Cardiac septum (tissue), 1 donor: Measurements from ENCODE around the gene ARMC8. TPM values are rescaled to one million over a fixed set of nuclear protein-coding genes. Genes with fewer than 3 reads are reported as not detected.
"Not testable (repeated sequence)": the region's sequence is repeated elsewhere in the genome, so short reads cannot be mapped to it uniquely, and the experiment has no call there.

Source experiments
- DNase-seq: peaks from one replicate; pipeline ENCODE4 v3.0.0-alpha.2; 2020; ENCODE audit warnings: low spot score
- intact Hi-C: fragments of 100-400 bp; cut with DNase I; formaldehyde crosslinking; loops from one replicate; pipeline ENCODE4 v1.14.0; 2022
- long read RNA-seq: library from polyadenylated mRNA; unstranded; transcript quantifications from one replicate; pipeline ENCODE4 v2.0.0, GENCODE V29; 2021
- total RNA-seq: library from RNA; stranded (reverse); fragmentation: NEBNext Ultra II Directional; extraction: Animal tissue kit (Norgen Biotek cat#: 25700); gene quantifications from one replicate; pipeline ENCODE4 v1.2.1, GENCODE V29; 2021
- donor health status: DM: no; HTN: no; CAD: no.

ARMC8 gene, protein sequence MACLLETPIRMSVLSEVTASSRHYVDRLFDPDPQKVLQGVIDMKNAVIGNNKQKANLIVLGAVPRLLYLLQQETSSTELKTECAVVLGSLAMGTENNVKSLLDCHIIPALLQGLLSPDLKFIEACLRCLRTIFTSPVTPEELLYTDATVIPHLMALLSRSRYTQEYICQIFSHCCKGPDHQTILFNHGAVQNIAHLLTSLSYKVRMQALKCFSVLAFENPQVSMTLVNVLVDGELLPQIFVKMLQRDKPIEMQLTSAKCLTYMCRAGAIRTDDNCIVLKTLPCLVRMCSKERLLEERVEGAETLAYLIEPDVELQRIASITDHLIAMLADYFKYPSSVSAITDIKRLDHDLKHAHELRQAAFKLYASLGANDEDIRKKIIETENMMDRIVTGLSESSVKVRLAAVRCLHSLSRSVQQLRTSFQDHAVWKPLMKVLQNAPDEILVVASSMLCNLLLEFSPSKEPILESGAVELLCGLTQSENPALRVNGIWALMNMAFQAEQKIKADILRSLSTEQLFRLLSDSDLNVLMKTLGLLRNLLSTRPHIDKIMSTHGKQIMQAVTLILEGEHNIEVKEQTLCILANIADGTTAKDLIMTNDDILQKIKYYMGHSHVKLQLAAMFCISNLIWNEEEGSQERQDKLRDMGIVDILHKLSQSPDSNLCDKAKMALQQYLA
- 34.2 TPM for total RNA-seq
- long read RNA-seq, full-length matches to known transcripts: 32 of 47 reads
- long read RNA-seq, partial matches to known transcripts: 3 of 47 reads
- long read RNA-seq, other reads (novel, unspliced or antisense): 12 of 47 reads

DNA sequence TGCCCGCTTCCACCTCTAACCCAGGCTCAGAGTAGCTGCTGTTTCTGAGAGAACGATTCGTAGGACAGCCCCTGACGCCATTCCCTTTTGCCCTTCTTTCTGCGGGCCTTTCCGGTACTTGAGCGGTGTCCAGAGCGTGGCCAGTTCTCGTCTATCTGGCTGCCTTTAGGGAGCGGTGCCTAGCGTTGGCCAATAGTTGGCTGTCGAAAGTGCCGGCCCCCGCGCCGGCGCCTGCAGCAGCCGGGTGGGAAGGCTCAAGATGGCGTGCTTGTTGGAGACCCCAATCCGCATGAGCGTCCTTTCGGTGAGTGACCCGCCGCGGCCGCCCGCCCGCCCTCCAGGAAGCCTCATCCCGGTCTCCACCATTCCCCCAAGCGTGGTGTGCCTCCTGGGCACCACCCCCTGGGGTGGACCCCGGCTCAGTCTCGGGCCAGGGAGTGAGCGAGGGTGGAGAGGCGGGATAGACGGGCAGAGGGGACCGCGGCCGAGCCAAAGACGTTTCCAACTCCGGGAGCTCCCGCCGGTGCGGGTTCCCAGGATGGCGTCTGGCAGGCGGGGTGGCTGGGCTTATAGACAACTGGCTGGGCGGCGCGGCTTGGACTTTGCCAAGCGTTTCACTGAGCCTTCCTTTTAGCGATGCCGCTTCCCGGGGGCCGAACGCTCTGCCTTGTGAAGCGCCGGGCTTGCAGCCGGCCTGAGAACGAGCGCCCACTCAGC is at the start of gene ARMC8:
Gene ARMC8, plus strand, starts transcription at position 6 of the 717 bp plus-strand sequence. Its CDS starts 254 bp downstream, at position 260.
- intact Hi-C loops: loop anchor here (10.0 kb wide), 1 partner anchor 147 kb away; no protein-coding TSS in a partner anchor
- peak; percentile 78 for DNase-seq

DNA sequence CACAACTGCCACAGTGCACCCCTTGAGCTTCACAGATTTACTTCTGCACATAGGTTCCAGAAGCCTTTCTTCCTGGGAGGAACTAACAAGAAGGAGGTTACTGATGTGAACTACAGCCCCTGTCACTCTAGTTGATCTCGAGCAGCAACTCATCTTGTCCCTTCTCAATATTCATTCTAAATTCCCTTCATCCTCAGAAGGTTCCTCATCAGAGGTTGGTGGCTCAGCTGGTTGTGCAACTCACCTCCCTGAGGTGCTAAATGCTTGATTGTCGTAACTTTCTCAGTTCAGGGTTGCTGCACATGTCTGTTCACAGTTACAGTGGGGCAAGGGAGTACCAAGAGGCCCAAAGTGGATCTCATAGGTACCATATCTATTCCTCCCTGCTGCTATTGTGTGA is 49.2 kb upstream of the ARMC8 start:
- intact Hi-C loops: no loop called here
- no peak for DNase-seq

DNA sequence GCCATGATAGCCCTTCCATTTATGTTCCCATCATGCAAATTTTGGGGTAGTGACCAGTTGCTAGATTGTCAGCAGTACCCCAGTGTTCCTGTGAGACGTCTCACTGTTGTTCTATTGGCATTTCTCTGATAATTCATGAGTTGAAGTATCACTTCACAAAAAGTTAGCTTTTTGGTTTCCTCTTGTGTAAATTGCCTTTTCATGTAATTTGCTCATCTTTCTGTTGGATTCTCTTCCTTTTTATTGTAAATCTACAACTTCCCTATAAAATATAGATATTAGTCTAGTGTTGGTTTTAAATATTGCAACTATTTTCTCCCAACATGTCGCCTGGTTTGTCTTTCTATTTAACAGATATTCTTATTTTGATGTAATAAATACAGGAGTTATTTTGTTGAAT is 47.4 kb upstream of the ARMC8 start:
- intact Hi-C loops: no loop called here

GRCh38 chr3:138140940-138141339 is 46.2 kb upstream of the ARMC8 start:
- intact Hi-C loops: no loop called here
- no peak for DNase-seq

More for the DNA sequence above, 47.4 kb upstream of the ARMC8 start:
- DNase-seq: no peak

DNA sequence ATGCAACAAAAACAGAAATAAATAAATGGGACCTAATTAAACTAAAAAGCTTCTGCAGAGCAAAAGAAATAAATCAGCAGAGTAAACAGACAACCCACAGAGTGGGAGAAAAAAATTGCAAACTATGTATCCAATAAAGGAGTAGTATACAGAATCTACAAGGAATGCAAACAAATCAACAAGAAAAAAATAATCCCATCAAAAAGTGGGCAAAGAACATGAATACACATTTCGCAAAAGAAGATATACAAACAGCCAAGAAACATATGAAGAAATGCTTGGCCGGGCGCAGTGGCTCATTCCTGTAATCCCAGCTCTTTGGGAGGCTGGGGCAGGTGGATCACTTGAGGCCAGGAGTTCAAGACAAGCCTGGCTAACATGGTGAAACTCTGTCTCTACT is 44.9 kb upstream of the ARMC8 start:
- DNase-seq, intact Hi-C loops: not testable (repeated sequence)

GRCh38 chr3:138148503-138148902 is 38.6 kb upstream of the ARMC8 start:
- intact Hi-C loops: no loop called here
- no peak for DNase-seq

- intact Hi-C loops: no loop called here
- no peak for DNase-seq
These were observed 32.6 kb upstream of the ARMC8 start for GRCh38 chr3:138154534-138154933.

- no peak for DNase-seq
- intact Hi-C loops: no loop called here
These were observed 29.4 kb upstream of the ARMC8 start for GRCh38 chr3:138157743-138158142.

- intact Hi-C loops: no loop called here
- no peak for DNase-seq
These were observed 22.0 kb upstream of the ARMC8 start for GRCh38 chr3:138165061-138165460.

DNA sequence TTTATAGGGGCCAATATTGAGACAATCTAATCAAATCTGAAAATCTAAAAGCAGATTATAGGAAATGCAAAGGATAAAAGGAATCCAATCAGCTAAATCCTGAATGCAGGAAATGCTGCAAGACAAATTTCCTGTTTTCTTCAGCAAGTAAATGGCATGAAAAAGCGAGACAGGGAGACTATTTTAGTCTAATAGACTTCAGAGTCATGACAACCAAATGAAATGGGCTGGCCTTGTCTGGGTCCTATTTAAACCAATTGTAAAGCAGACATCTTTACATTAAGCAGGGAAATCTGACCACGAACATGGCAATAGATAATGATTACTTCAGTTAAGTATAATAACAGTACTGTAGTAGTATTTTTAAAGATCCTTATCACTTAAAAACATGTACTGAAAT is 14.5 kb upstream of the ARMC8 start:
- intact Hi-C loops: loop anchor here (5.0 kb wide), 1 partner anchor 105 kb away; no protein-coding TSS in a partner anchor

GRCh38 chr3:138173769-138174420 is 13.2 kb upstream of the ARMC8 start:
- no peak for DNase-seq
- intact Hi-C loops: loop anchor here (5.0 kb wide), 1 partner anchor 107 kb away; no protein-coding TSS in a partner anchor

More for the DNA sequence above, 14.5 kb upstream of the ARMC8 start:
- DNase-seq: no peak

- peak; percentile 82 for DNase-seq
- intact Hi-C loops: loop anchor here (5.0 kb wide), 1 partner anchor 107 kb away; no protein-coding TSS in a partner anchor
These were observed 12.5 kb upstream of the ARMC8 start, which contains the start of gene DBR1 for GRCh38 chr3:138174421-138175131. DBR1 (minus strand) TSS chr3:138174921; CDS start chr3:138174795, 126 bp downstream.

DNA sequence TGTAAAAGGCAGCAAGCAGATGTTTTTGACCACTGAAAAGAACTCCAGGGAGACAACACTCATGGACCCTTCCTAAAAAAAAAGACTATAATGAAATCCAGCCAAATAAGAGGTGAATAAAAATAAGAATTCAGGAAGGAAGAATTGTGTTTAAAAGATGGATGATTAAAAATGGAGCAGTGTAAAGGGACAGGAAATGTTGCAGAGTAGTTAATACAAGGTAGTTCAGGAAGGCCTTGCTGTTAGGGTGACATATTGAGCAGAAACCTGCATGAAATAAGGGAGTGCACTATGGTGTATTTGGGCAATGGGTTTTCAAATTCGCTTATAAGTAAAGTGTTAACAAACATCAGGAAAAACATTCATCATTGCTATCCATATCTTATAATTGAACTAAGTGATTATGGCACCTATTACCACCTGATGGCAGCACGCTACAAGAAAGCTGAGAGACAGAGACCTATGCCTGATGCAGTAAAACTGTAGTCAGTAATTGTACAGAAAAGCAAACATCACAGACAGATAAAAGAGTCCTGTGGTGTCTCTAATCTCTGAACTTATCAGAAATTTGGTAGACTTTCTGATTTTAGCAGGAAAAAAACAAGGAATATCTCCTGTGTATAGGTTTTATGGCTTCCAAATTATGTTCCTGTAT is 6.6 kb upstream of the ARMC8 start:
- DNase-seq: no peak
- intact Hi-C loops: loop anchor here (10.0 kb wide), 1 partner anchor 154 kb away; no protein-coding TSS in a partner anchor

DNA sequence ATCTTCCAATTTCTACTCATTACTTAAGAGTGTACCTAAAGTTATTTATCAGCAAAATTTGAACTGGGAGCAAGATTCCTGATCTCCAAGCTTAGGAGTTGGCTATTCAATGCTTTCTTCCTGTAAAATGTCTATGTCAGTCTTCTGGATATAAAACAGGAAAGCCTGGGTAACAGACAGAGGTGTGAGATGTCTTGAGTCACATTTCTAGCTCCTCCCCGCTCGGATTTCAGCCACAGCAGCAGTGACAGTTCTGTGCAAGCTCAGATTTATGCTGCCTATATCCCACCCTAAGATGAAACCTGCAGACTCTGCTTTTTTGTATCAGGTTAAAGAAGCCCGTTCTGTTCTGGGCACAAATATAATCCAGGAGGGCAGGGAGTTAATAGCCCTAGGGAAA is 2.1 kb upstream of the ARMC8 start:
- intact Hi-C loops: loop anchor here (10.0 kb wide), 1 partner anchor 150 kb away; no protein-coding TSS in a partner anchor
- DNase-seq: no peak

DNA sequence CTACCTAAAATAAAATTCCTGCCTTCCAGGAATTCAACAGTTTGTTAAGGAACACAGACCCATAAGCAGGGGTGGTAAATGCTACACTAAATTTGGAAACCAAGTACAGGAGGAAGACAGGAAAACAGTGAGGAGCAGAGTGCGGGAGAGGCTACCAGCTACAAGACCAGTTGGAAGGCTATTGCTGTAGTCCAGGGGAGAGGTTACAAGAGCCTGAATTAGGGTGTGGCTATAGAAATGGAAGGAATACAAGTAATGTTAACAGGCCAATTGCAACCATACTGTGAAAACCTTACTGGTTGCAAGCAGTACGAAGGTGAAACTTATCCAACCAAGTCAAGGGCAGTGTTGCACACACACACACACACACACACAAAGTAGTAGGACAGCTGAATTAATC is 880 bp upstream of the ARMC8 start:
- intact Hi-C loops: loop anchor here (10.0 kb wide), 1 partner anchor 149 kb away; no protein-coding TSS in a partner anchor
- no peak for DNase-seq

DNA sequence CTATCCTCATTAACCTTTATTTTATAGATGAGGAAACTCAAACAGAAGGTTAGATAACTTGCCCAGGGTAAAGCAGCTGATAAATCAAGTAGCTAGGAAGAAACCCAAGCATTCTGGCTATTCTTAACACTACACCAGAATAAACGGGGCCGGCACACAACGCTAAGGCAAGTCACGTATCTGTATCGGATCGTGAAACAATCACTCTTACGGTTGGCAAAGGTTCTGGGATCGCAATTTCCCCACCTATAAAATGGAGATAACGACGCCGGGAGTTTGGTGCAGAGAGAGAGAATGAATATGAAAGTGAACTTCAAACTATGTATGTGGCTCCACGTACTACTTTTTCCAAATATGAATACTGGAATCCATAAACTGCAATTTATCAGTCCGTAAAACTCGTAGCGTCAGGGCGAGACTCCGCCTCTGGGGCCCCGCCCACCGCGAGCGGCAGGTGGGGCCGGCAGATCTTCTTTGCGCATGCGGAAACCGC is 252 bp upstream of the ARMC8 start:
- peak; percentile 96 for DNase-seq
- intact Hi-C loops: loop anchor here (10.0 kb wide), 1 partner anchor 148 kb away; no protein-coding TSS in a partner anchor

DNA sequence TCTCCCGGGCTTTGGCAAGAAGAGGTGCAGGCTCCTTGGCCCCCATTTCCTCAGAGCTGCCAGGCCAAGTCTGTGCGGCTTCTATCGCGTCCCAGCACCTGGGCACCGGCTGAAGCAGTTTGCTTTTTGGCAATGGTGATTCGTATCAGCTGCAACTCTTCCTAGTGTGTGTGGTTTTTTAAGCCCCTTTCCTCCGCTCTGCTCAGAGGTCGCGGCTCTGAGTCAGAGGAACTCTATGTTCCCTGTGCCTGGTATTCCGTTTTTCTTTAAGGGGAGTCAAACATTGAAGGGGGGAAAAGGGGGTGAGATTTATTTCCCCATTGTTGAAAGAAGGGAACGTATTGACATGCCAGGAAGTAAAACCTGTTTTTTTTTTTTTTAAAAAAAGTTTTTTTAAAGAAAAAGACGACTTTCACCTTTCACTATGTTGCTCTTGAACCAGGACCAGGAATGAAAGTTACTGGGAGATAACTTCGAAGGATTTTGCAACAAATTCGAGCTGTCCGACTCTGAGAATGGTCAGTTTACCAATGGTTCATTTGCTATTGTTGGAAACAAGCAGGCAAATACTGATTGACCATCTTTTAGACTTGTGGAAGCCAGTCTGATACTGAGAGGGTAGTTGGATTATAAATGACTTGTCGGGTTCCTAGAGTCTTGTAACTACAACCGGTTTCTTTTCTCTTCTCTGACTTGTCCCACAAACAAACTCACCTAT is 1.1 kb downstream of the ARMC8 start:
- DNase-seq: no peak
- intact Hi-C loops: loop anchor here (10.0 kb wide), 1 partner anchor 147 kb away; no protein-coding TSS in a partner anchor
